GM10266 (cell line): ENCODE data around the gene RBP3.

ENCODE experiments used
- DNase-seq: peaks from one replicate; pipeline ENCODE4 v3.0.0; 2012; ENCODE audit errors: extremely low spot score
- CTCF ChIP-seq: IDR thresholded peaks from 2 replicates; pipeline ENCODE4 v1.5.1; 2012; ENCODE audit warnings: mild to moderate bottlenecking, low read depth; ENCODE audit not compliant: control insufficient read depth, insufficient read depth; ENCODE audit errors: missing control alignments

RBP3 gene

GRCh38 chr10:47369251-47369894 is 21.2 kb downstream of the RBP3 start:
- DNase-seq: no peak
- no peak for TF ChIP-seq CTCF

GRCh38 chr10:47370015-47370767 is 22.0 kb downstream of the RBP3 start:
- no peak for TF ChIP-seq CTCF
- DNase-seq: no peak

GRCh38 chr10:47370878-47371277 is 22.7 kb downstream of the RBP3 start:
- DNase-seq: no peak
- TF ChIP-seq CTCF: no peak

GRCh38 chr10:47371629-47372485 is 23.7 kb downstream of the RBP3 start:
- no peak for TF ChIP-seq CTCF
- DNase-seq: no peak

- no peak for TF ChIP-seq CTCF
Measured at GRCh38 chr10:47372726-47373125, 24.6 kb downstream of the RBP3 start.

GRCh38 chr10:47374611-47375536 is 26.7 kb downstream of the RBP3 start:
- TF ChIP-seq CTCF: no peak
- no peak for DNase-seq

More at GRCh38 chr10:47372726-47373125, 24.6 kb downstream of the RBP3 start:
- no peak for DNase-seq
